HepG2 (cell line): Measurements from ENCODE around the gene RPS6KB1. TPM values are rescaled to one million over a fixed set of nuclear protein-coding genes. Genes with fewer than 3 reads are reported as not detected.

ENCODE experiments used
- BCL6 ChIP-seq: IDR thresholded peaks from 2 replicates; pipeline ENCODE4 v1.6.1; 2016; ENCODE audit warnings: missing genetic modification reagents, missing compliant biosample characterization
- CHD4 ChIP-seq: fragments of 200-600 bp; sonication (generic); IDR thresholded peaks from 2 replicates; pipeline ENCODE4 v1.7.0; 2017; ENCODE audit warnings: mild to moderate bottlenecking, low read length, borderline replicate concordance
- GATAD2A ChIP-seq: IDR thresholded peaks from 2 replicates; pipeline ENCODE4 v1.6.1; 2016
- GPBP1L1 ChIP-seq: sonication (generic); formaldehyde crosslinking; IDR thresholded peaks from 2 replicates; pipeline ENCODE4 v1.5.0; 2020; ENCODE audit warnings: mild to moderate bottlenecking, missing genetic modification reagents
- KLF12 ChIP-seq: sonication (generic); formaldehyde crosslinking; IDR thresholded peaks from 2 replicates; pipeline ENCODE4 v1.4.0; 2020; ENCODE audit warnings: missing genetic modification reagents, borderline replicate concordance
- MIXL1 ChIP-seq: IDR thresholded peaks from 2 replicates; pipeline ENCODE4 v1.6.1; 2016
- RBFOX2 ChIP-seq: fragments of 200-400 bp; formaldehyde crosslinking; IDR thresholded peaks from 2 replicates; pipeline ENCODE4 v1.6.1; 2017; ENCODE audit warnings: low read depth, mild to moderate bottlenecking, low read length
- RFXANK ChIP-seq: IDR thresholded peaks from 2 replicates; pipeline ENCODE4 v1.6.1; 2016
- SALL1 ChIP-seq: sonication (generic); formaldehyde crosslinking; IDR thresholded peaks from 2 replicates; pipeline ENCODE4 v1.8.0; 2022; ENCODE audit warnings: mild to moderate bottlenecking, missing genetic modification reagents
- SALL2 ChIP-seq: sonication (generic); formaldehyde crosslinking; IDR thresholded peaks from 2 replicates; pipeline ENCODE4 v1.8.1; 2023; ENCODE audit warnings: mild to moderate bottlenecking, missing genetic modification reagents, inconsistent platforms
- SIN3A ChIP-seq: IDR thresholded peaks from 2 replicates; pipeline ENCODE4 v1.6.1; 2011; ENCODE audit warnings: low read depth, mild to moderate bottlenecking, control low read depth, low read length, borderline replicate concordance
- SOX13 ChIP-seq, 3 experiments: fragments of 450-650 bp in 1 of 3; sonication (generic) in 1 of 3; formaldehyde crosslinking in 1 of 3; IDR thresholded peaks in 2 of 3; conservative IDR thresholded peaks in 1 of 3; 2 replicates each; pipeline versions ENCODE4 v1.5.0 to v1.6.1; 2016 to 2020; ENCODE audit warnings: antibody characterized with exemption in 1 of 3, mild to moderate bottlenecking in 1 of 3, missing compliant biosample characterization in 1 of 3, missing genetic modification reagents in 1 of 3, moderate library complexity in 1 of 3
- TAF15 ChIP-seq: fragments of 200-400 bp; formaldehyde crosslinking; IDR thresholded peaks from one replicate; pipeline ENCODE4 v1.6.1; 2018; ENCODE audit warnings: mild to moderate bottlenecking, low read depth, low read length; ENCODE audit not compliant: poor library complexity, severe bottlenecking
- TCF7L2 ChIP-seq: IDR thresholded peaks from 2 replicates; pipeline ENCODE4 v1.6.1; 2011; ENCODE audit warnings: mild to moderate bottlenecking, low read depth, low read length, moderate library complexity
- TFDP1 ChIP-seq: IDR thresholded peaks from 2 replicates; pipeline ENCODE4 v1.6.1; 2016; ENCODE audit warnings: missing compliant biosample characterization, missing genetic modification reagents, borderline replicate concordance
- TOE1 ChIP-seq: sonication (generic); formaldehyde crosslinking; IDR thresholded peaks from 2 replicates; pipeline ENCODE4 v1.4.0; 2020; ENCODE audit warnings: mild to moderate bottlenecking, missing genetic modification reagents
- ZBED4 ChIP-seq: sonication (generic); formaldehyde crosslinking; IDR thresholded peaks from 2 replicates; pipeline ENCODE4 v1.4.0; 2020; ENCODE audit warnings: missing genetic modification reagents, borderline replicate concordance
- ZNF235 ChIP-seq: sonication (generic); formaldehyde crosslinking; IDR thresholded peaks from 2 replicates; pipeline ENCODE4 v1.8.1; 2023; ENCODE audit warnings: mild to moderate bottlenecking, missing genetic modification reagents, borderline replicate concordance
- ZNF292 ChIP-seq: sonication (generic); formaldehyde crosslinking; IDR thresholded peaks from 2 replicates; pipeline ENCODE4 v1.8.1; 2022; ENCODE audit warnings: mild to moderate bottlenecking, low read depth, missing genetic modification reagents, borderline replicate concordance
- ZNF3 ChIP-seq: IDR thresholded peaks from 2 replicates; pipeline ENCODE4 v1.7.0; 2017; ENCODE audit warnings: inconsistent platforms
- ZNF496 ChIP-seq: sonication (generic); formaldehyde crosslinking; IDR thresholded peaks from 2 replicates; pipeline ENCODE4 v1.8.1; 2023; ENCODE audit warnings: mild to moderate bottlenecking, moderate library complexity, missing genetic modification reagents; ENCODE audit not compliant: insufficient replicate concordance
- ZNF549 ChIP-seq: sonication (generic); formaldehyde crosslinking; IDR thresholded peaks from 2 replicates; pipeline ENCODE4 v1.5.0; 2020; ENCODE audit warnings: missing genetic modification reagents
- ZNF598 ChIP-seq: sonication (generic); formaldehyde crosslinking; IDR thresholded peaks from 2 replicates; pipeline ENCODE4 v1.5.1; 2020; ENCODE audit warnings: mild to moderate bottlenecking, missing genetic modification reagents, borderline replicate concordance
- ZNF616 ChIP-seq: sonication (generic); formaldehyde crosslinking; IDR thresholded peaks from 2 replicates; pipeline ENCODE4 v1.5.0; 2020; ENCODE audit warnings: low read depth, mild to moderate bottlenecking, missing genetic modification reagents
- polyA plus RNA-seq, 8 experiments: library from polyadenylated mRNA; depleted of rRNA in 3 of 8; stranded (reverse) in 7 of 8; unstranded in 1 of 8; fragments of >200 nt; fragmentation: Illumina TruSeq in 4 of 8; extraction: Trizol in 4 of 8; gene quantifications; 2 replicates each; pipeline versions ENCODE4 v1.2.1 to v1.2.3, GENCODE V29; 2011 to 2016; ENCODE audit warnings: low read depth in 4 of 8, missing spikeins in 1 of 8, mixed read lengths in 1 of 8; ENCODE audit not compliant: insufficient read depth in 1 of 8
- total RNA-seq, 5 experiments: library from RNA; depleted of rRNA; stranded (reverse); fragments of >200 nt; fragmentation: Illumina TruSeq; extraction: Trizol; gene quantifications; 2 replicates each; pipeline ENCODE4 v1.2.3, GENCODE V29; 2016; ENCODE audit warnings: low read depth in 1 of 5

RPS6KB1 gene
- total and polyA plus RNA-seq, 2 of the 13 experiments (the other 11 are each of a cell fraction or from before 2014, with no cell fraction given), result 16.5 to 42.2 TPM

- TF ChIP-seq TOE1 (CRISPR knock-in tag) (0 out of 2 replicates have a peak, but pooled peaks have one; percentile 13), SIN3A (no peak), BCL6 (CRISPR knock-in tag) (peak; percentile 90), SALL1 (CRISPR knock-in tag) (peak; percentile 56; the same call in 1 of the 2 replicates), TAF15 (no peak), TCF7L2 (peak; percentile 77), SOX13 (IDR thresholded peaks at IDR 0.05) (peak; percentile 69; the same call in 1 of the 2 replicates), SOX13 (CRISPR knock-in tag; conservative IDR thresholded peaks at IDR 0.05 in 1 of 2, IDR thresholded peaks at IDR 0.05 in 1 of 2) (peak; percentile 14 to 82; a peak in 2 of 4 replicates), ZNF292 (CRISPR knock-in tag) (peak; percentile 18; the same call in 1 of the 2 replicates), ZNF496 (CRISPR knock-in tag) (no peak), ZBED4 (CRISPR knock-in tag) (peak; percentile 67; the same call in 1 of the 2 replicates), SALL2 (CRISPR knock-in tag) (peak; percentile 89; the same call in 1 of the 2 replicates), GATAD2A (CRISPR knock-in tag) (peak; percentile 75), ZNF235 (CRISPR knock-in tag) (no peak), GPBP1L1 (CRISPR knock-in tag) (no peak), ZNF3 (no peak), MIXL1 (CRISPR knock-in tag) (peak; percentile 40), CHD4 (no peak; the same call in 1 of the 2 replicates), TFDP1 (CRISPR knock-in tag) (no peak), ZNF616 (CRISPR knock-in tag) (no peak), ZNF598 (CRISPR knock-in tag) (no peak), KLF12 (CRISPR knock-in tag) (peak; percentile 85; the same call in 1 of the 2 replicates), RFXANK (CRISPR knock-in tag) (no peak), ZNF549 (CRISPR knock-in tag) (no peak), RBFOX2 (peak; percentile 70)
Observed at GRCh38 chr17:59846394-59847165, 46.3 kb upstream of the RPS6KB1 start (continued).
